ENCODE results near the gene CFHR1.
A peak's percentile ranks its signal among the peaks of the same experiment; 100 is the strongest.
"Not testable (repeated sequence)": the region's sequence is repeated elsewhere in the genome, so short reads cannot be mapped to it uniquely, and the experiment has no call there.

The CFHR1 gene

DNA sequence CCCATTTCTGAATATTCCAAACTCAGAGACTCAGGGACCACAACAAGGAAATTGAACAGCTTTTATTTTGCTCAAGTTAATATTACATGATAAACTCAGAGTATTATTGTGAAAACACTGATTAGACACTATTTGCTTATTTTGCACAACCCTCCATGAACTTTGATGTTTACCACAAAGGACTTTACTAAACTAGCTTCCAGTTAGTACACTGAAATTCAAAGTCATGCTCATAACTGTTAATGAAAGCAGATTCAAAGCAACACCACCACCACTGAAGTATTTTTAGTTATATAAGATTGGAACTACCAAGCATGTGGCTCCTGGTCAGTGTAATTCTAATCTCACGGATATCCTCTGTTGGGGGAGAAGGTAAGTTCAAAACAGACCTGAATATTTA, at the start of gene CFHR1:
Gene CFHR1 (plus strand): TSS at position 201 of the 400 bp plus-strand sequence. CDS start 114 bp downstream, at position 315.
- not testable (repeated sequence) for DNase-seq

DNA sequence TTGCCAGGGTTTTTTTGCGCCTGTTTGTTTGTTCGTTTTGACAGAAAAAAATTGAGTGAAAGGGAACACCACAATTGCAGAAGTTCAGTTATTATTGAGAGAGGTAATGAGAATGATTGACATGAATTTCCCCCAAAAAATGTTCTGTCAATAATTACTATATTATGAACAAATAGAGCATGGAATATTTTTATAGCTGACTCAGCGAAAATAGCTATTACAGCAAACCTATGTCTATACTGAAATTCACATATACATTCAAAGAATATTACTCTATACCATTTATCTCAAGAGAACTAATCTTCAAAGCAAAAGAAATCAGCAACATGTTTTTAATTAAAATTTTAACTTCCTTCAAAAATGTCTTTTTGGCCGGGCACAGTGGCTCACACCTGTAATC, 49.7 kb upstream of the CFHR1 start:
- not testable (repeated sequence) for DNase-seq

DNA sequence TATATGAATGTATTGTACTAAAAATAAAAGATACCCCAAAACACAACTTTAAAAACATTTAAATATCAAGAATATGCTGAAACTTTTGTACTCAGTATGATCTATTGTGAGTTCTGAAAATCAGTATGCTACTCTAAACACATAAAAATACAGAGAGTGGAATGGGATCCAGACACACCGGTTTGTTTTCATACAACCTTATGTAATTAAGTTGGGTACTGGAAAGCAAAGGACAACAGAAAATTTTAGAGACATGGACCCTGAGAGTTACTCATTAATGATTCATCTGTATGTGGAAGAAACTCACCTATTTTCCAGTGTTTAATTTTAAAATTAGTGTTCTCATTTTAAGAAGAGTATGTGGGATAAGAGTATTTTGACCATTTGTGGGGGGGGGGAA, 45.8 kb upstream of the CFHR1 start:
- no peak for DNase-seq

DNA sequence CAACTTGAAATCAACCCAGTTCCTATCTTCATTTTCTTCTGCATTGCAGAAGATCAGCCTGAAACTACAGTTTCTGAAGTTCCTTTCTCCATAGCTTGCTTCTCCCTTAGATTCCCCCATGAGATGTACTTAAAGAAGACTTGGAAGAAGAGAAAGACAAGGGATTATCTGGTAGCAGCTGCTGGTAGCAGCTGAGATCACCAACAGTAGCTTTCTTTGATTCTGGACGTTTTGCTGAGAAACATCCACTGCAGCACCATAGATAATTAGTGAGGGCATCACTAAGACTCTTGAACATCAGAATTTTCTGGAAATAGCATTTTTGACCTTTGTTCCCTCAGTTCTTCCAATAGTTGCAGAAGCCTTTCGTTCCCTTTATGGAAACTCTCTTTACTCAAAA, 45.4 kb upstream of the CFHR1 start:
- peak; percentile 23 for DNase-seq

DNA sequence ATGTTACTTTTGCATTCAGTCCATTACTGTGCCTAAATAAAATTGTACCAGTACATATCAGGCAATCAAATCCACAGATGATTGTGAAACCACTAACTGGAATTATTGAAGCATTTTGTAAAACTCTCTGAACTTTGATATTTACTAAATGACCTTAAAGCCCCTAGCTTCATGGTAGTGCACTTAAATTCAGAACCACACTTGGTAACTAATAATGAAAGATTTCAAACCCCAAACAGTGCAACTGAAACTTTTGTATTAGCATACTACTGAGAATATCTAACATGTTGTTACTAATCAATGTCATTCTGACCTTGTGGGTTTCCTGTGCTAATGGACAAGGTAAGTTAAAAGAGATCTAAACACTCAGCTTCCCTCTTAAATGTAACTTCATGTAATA, 44.9 kb upstream of the CFHR1 start, which contains the start of gene CFHR3:
Gene CFHR3 (plus strand): TSS at position 238 of the 400 bp plus-strand sequence. CDS start 47 bp downstream, at position 285.
- DNase-seq: no peak

DNA sequence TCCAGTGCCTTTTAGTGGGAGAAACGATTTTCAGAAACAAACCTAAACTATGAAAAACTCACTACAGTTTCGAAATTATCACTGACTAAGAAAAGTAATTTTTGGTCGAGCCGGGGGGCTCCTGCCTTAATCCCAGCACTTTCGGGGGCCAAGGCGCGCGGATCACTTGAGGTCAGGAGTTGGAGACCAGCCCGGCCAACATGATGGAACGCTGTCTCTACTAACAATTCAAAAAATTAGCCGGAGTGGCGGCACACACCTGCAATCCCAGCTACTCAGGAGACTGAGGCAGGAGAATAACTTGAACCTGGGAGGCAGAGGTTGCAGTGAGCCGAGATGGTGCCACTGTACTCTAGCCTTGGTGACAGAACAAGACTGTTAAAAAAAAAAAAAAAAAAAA, 41.9 kb upstream of the CFHR1 start:
- no peak for DNase-seq

DNA sequence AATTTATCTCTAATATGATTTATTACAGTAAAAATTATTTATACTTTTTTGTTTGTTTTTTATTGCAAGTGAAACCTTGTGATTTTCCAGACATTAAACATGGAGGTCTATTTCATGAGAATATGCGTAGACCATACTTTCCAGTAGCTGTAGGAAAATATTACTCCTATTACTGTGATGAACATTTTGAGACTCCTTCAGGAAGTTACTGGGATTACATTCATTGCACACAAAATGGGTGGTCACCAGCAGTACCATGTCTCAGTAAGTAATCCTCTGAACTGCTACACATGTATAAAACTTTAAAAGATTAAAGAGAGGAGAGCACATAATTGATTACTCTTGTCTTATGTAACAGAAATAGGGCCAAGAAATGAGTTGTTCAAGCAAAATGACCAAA, 40.4 kb upstream of the CFHR1 start:
- peak; percentile 40 for DNase-seq

DNA sequence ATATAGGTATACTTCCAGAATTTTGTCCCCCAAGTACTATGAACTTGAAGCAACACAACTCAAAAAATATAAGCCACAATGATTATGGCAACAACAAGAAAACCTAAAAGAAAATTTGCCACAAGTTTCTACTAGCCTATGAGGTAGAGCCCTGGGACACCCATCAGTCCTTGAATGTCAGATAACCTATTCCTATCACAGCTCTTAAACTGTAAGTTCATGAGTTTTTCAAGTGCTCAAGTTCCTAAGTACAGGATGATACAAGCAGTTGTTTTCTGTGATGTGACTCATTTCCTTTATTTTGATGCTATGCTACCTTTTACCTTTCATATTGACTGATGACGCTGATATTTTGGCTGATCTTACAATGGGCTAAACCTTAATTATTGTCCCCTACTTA, 28.3 kb upstream of the CFHR1 start:
- DNase-seq: not testable (repeated sequence)

DNA sequence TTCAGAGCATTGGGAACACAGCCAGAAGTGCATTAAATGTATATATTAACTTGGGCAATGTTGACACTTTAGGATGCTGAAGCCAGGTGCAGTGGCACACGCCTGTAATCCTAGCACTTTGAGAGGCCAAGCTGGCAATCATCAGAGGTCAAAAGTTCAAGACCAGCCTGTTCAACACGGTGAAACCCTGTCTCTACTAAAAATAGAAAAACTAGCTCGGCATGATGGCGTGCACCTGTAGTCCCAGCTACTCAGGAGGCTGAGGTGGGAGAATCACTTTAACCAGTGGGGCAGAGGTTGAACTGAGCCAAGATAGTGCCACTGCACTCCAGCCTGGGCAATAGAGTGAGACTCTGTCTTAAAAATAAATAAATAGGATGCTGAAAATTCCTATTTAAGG, 25.4 kb upstream of the CFHR1 start:
- not testable (repeated sequence) for DNase-seq

DNA sequence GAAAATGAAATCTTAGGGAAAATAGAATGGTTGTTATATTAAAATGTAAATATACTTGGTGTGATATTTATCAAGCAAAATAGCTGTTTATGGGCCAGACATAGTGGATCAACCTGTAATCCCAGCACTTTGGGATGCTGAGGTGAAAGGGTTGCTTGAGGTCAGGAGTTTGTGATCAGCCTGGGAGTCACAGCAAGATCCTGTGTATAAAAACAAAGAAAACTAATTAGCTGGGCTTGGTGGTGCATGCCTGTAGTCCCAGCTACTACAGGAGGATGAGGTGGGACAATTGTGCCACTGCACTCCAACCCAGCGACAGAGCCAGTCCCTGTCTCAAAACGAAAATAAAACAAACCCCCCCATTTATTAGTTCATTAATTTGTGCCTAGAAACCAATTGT, 21.6 kb upstream of the CFHR1 start:
- no peak for DNase-seq

DNA sequence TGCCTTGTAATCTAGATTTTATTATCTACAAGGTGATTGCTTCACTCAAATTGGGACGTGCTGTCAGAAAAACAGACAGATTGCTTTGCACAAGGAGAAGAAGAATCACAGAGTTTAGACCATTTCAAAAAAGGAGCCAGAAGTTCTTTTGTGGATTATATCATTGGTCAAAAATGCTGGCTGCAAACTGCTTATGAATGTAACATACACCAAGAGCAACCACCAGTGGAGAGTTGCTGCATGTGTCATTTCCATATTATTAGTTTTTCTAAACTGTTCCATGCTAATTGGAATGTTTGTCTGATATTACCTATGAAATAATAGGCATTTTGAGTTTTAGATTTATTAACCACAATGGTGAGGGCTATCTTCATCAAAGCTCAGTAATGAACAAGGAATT, 17.6 kb upstream of the CFHR1 start:
- DNase-seq: not testable (repeated sequence)

DNA sequence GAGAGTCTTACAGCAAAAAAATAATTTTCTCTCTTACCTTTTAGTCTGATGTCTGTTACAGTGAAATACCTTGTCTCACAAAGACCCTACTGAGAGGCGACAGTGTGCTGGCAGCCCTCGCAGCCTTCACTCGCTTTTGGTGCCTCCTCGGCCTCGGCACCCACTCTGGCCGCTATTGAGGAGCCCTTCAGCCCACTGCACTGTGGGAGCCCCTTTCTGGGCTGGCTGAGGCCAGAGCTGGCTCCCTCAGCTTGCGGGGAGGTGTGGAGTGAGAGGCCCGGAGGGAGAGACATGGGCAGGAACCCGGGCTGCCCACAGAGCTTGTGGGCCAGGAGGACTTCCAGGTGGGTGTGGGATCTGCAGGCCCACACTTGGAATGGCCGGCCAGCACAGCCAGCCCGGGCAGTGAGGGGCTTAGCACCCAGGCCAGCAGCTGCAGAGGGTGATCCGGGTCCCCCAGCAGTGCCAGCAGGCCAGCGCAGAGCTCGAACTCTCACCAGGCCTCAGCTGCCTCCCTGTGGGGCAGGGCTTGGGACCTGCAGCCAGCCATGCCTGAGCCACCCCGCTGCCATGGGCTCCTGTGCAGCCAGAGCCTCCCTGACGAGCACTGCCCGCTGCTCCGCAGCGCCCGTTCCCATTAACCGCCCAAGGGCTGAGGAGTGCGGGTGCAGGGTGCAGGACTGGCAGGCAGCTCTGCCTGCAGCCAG, 10.8 kb upstream of the CFHR1 start:
- DNase-seq: no peak

DNA sequence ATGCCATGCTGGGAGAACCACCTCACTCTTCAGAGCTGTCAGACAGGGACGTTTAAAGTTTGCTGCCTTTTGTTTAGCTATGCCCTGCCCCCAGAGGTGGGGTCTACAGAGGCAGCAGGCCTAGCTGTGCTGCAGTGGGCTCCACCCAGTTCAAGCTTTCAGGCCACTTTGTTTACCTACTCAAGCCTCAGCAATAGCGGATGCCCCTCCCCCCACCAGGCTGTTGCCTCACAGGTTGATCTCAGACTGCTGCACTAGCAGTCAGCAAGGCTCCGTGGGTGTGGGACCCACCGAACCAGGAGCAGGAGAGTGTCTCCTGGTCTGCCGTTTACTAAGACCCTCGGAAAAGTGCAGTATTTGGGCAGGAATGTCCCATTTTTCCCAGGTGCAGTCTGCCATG, 2.1 kb upstream of the CFHR1 start:
- peak; percentile 35 for DNase-seq

DNA sequence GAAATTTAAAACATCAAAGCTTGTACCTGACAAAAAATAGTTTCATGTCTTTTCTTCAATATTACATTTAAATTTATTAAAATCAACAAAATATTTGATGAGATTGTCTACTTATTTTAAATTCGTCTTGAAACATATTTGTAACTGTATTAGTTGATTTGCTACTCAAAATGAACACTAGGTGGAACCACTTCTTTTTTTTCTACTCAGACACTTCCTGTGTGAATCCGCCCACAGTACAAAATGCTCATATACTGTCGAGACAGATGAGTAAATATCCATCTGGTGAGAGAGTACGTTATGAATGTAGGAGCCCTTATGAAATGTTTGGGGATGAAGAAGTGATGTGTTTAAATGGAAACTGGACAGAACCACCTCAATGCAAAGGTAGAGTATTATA, 8.3 kb downstream of the CFHR1 start:
- peak; percentile 69 for DNase-seq

DNA sequence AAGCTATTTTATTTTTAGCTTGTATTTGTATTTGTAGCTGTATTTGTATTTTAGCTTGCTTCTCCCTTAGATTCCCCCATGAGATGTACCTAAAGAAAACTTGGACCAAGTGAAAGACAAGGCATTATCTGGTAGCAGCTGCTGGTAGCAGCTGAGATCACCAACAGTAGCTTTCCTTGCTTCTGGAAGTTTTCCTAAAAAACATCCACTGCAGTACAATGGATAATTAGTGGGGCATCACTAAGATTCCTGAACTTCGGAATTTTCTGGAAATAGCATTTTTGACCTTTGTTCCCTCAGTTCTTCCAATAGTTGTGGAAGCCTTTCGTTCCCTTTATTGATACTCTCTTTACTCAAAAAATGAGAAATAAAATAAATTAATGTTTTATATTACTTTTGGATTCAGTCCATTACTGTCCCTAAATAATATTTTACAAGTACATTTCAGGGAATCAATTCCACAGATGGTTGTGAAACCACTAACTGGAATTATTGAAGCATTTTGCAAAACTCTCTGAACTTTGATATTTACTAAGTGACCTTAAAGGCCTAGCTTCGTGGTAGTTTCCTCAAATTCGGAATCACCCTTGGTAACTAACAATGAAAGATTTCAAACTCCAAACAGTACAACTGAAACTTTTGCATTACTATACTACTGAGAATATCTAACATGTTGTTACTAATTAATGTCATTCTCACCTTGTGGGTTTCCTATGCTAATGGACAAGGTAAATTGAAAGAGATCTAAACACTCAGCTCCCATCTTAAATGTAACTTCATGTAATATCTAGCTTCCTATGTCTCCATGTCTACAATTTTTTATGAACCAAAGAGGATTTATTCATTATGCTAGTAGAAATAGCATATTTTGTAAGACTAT, 30.3 kb downstream of the CFHR1 start:
- not testable (repeated sequence) for DNase-seq

DNA sequence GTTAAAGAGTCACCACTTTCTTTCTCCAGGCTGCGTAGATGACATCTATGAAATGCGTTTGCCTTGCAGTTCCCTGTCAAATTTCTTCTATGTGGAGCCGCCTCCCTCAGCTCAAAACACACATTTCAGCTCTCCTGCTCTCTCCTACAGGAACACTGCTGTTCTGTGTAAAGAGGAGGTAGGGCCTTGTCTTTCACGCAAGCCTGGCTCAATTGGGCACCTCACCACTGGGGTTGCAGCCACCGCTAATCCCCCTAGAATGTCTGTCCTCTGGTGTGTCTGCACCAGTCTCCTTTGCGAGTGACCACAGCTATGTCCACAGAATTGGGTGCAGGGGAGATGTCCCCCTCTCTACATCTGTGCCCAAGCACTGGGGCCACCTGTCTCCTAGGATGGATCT, 36.5 kb downstream of the CFHR1 start:
- DNase-seq: no peak

DNA sequence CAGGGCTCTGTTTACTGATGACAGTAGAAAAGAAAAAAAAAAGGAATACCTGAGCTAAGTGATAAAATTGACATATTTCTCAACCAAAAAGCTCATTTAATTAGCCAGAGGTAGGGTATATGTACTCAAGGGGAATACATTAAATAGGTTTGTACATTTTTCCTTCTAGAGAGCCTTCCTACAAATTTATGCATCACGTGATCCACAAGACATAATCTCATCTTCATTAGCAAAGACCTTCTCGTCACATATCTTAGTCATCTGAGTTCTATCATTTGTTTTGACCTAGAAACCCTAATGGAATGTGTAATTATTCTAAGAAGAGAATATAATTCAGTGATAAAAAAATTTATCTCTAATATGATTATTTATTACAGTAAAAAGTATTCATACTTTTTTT, 37.7 kb downstream of the CFHR1 start:
- DNase-seq: no peak

DNA sequence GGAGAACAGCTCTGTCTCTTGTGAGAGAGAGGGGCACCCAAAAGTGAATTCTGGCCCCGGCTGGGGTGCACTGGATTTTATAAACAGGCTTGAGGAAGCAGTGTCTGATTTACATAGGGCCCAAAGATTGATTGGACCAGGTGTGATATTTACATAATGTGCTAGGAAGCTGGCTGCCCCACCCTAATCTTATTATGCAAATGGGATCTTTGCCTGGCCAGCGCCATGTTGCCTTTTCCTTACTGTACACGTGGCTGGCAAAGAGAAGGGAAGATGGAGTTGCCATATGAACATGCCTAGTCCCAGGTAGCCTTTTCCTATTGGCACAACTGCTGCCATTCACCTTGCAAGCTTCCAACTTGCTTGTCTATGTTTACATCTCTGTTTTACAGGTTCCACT, 39.3 kb downstream of the CFHR1 start:
- DNase-seq: peak; percentile 66

DNA sequence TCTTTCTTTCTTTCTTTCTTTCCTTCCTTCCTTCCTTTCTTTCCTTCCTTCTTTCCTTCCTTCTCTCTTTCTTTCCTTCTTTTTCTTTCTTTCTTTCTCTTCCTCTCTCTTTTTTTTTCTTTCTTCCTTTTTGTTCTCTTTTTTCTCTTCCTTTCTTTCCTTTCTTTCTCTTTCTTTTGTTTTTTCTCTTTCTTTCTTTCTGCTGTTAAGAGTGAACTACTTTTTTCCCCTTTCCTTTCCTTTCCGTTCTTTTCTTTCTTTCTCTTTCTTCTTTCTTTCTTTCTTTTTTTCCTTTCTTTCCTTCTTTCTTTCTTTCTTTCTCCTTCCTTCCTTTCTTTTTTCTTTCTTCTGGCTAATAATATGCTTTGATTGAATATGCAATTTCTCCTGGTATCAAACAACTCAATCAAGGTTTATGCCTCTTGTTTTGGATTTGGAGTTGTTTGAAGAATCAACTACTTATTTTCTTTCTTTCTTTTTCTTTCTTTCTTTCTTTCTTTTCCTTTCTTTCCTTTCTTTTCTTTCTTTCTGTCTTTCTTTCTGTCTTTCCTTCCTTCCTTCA, 40.9 kb downstream of the CFHR1 start:
- DNase-seq: no peak

DNA sequence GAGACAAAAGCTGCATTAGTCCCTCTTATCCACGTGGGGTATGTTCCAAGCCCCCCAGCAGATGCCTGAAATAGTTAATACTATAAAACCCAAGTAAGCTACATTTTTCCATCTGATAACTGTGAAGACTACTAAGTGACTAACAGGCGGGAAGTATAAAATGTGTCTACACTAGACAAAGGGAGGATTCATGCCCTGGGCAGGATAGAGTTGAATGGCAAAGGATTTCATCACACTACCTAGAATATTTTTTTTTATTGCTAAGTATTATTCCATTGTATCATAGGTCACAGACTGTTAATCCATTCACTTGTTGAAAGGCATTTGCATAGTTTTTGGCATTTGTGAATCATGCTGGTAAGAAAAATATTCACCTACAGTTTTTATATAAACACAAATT, 41.9 kb downstream of the CFHR1 start:
- DNase-seq: no peak

DNA sequence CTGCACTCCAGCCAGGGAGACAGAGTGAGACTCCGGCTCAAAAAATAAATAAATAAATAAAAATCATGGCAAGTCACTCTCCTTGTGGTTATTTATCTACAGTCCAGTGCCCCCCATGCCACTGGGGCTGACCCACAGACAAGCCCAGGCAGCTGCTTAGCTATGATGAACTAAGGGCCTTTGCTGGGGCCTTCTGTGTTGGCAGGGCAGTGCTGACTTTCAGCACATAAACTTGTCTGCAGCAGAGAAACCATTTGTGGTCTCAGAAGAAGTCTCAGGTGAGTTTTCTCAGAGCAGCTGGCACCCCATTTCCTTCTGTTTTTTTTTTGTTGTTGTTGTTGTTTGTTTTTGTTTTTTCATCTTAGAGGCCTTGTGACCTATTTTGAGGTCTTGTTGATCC, 47.4 kb downstream of the CFHR1 start:
- DNase-seq: no peak

DNA sequence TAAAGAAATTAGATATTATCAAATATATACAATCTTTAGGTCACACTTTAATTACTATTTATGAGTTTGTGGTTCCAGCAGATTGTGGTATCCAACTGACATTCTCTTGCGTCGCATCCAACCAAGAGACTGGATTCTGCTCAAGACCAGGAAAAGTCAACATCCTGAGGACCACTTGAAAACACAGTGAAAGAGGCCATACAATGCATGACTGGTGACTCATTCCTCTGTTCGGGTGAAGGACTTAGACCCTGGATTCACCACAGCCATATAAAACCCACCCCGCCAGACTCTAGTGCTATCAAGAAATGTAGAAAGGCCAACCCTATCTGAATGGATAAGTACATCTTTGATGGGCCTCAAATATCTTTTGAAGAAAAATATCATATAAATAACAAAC, 53.9 kb downstream of the CFHR1 start:
- no peak for DNase-seq

DNA sequence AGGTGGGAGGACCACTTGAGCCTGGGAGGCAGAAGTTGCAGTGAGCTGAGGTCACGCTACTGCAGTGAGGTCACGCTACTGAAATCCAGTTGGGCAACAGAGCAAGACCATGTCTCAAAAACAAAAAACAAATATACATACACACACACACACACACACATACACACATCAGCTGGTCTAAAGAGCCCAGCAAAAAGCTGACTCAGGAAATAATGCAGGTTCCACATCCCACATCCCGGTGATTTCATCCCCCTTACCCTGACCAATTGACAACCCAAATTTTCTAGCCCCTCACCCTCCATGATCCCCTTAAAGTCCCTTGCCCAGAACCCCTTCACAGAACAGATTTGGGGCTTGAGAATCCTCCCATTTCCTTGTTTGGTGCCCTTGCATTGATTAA, 56.4 kb downstream of the CFHR1 start:
- DNase-seq: no peak

DNA sequence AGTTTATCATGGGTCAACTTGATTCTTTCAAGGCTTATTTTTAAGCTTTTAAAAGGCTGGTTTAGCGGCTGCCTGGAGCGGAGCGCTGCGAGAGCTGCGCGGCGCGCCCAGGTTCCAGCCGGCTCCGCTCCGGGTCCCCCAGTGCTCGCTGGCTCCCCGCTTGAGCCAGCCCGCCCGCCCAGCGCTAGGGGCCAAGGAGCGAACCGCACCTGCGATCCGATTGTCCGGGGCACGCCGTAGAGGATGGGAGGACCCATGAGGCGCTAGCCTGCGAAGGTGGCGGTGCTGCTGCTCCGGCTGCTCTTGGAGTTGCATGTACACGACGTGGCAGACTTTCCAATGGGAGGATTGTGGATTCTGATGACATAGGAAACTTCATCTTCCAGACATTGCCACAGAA, 58.4 kb downstream of the CFHR1 start:
- DNase-seq: peak; percentile 40

Data from NCI-H82 (cell line).